GM12878 (cell line): Measurements from ENCODE around the gene C11orf91. TPM values are rescaled to one million over a fixed set of nuclear protein-coding genes. Genes with fewer than 3 reads are reported as not detected.

Experiments used
- ATAC-seq: fragments of 200-7000 bp; cut with Tn5 transposase; 3 replicates; pipeline ENCODE4 v1.9.1; 2020; ENCODE audit warnings: mild to moderate bottlenecking, moderate library complexity
- BruUV-seq: library from RNA; stranded (reverse); fragments of 400-500 nt; replicated peaks from 2 replicates; lab custom pipeline; 2021; lab: Mats Ljungman, UMichigan
- CTCF ChIA-PET: fragments of 300-600 bp; sonication (Branson Sonifier 250); formaldehyde crosslinking; extraction: SDS; loops from one replicate; lab custom pipeline; 2021; ENCODE audit warnings: inconsistent platforms; lab: Yijun Ruan, JAX
- POLR2A ChIA-PET: fragments of 350-600 bp; formaldehyde crosslinking; extraction: SDS; loops from one replicate; lab custom pipeline; 2021; ENCODE audit warnings: inconsistent platforms; lab: Charles Lee
- RAD21 ChIA-PET: fragments of 300-600 bp; sonication (Branson Sonifier 250); formaldehyde crosslinking; loops from one replicate; lab custom pipeline; 2023; ENCODE audit warnings: antibody characterized with exemption; ENCODE audit not compliant: unreplicated experiment; lab: Charles Lee
- SMC1A ChIA-PET: fragments of 300-600 bp; sonication (Branson Sonifier 250); formaldehyde crosslinking; loops from one replicate; lab custom pipeline; 2023; ENCODE audit not compliant: unreplicated experiment, uncharacterized antibody; lab: Charles Lee
- DNase-seq: peaks from one replicate; pipeline ENCODE4 v3.0.0-alpha.2; 2011; ENCODE audit warnings: low read depth, low spot score
- FAIRE-seq: peaks from 3 replicates; lab custom pipeline; 2011; peaks lifted over from hg19 to GRCh38; lab: Jason Lieb, UNC
- H2AFZ ChIP-seq: 2 replicates; pipeline ENCODE4 v1.6.0; 2011; ENCODE audit warnings: low read depth, low read length, control low read depth; ENCODE audit not compliant: control insufficient read depth
- H3K27ac ChIP-seq: 2 replicates; pipeline ENCODE4 v1.5.1; 2011; ENCODE audit warnings: control low read depth; ENCODE audit not compliant: control insufficient read depth, insufficient read depth
- H3K27me3 ChIP-seq, 2 experiments: replicated peaks in 1 of 2; 2 replicates each; pipeline versions ENCODE4 v1.6.0 to v1.6.1; 2011; ENCODE audit warnings: low read length in 1 of 2; ENCODE audit not compliant: control insufficient read depth in 2 of 2, insufficient read depth in 2 of 2
- H3K36me3 ChIP-seq, 2 experiments: 2 replicates each; pipeline ENCODE4 v1.5.1; 2011; ENCODE audit warnings: low read length in 1 of 2; ENCODE audit not compliant: control insufficient read depth in 2 of 2, insufficient read depth in 2 of 2
- H3K4me1 ChIP-seq: 2 replicates; pipeline ENCODE4 v1.6.1; 2011; ENCODE audit warnings: mild to moderate bottlenecking, low read length, moderate library complexity, mixed read lengths; ENCODE audit not compliant: control insufficient read depth, insufficient read depth
- H3K4me2 ChIP-seq: 2 replicates; pipeline ENCODE4 v1.6.0; 2011; ENCODE audit warnings: control low read depth; ENCODE audit not compliant: control insufficient read depth, insufficient read depth
- H3K4me3 ChIP-seq: fragments of 200-600 bp; sonication (generic); 2 replicates; pipeline ENCODE4 v1.5.1; 2016
- H3K79me2 ChIP-seq: 2 replicates; pipeline ENCODE4 v1.6.0; 2011; ENCODE audit warnings: low read length; ENCODE audit not compliant: control insufficient read depth, insufficient read depth
- H3K9ac ChIP-seq: 2 replicates; pipeline ENCODE4 v1.8.0; 2011; ENCODE audit warnings: low read length, control low read depth, mixed read lengths; ENCODE audit not compliant: control insufficient read depth, insufficient read depth
- H3K9me3 ChIP-seq: replicated peaks from 3 replicates; pipeline ENCODE4 v1.5.1; 2011; ENCODE audit warnings: mild to moderate bottlenecking, low read length; ENCODE audit not compliant: control insufficient read depth, insufficient read depth
- H4K20me1 ChIP-seq: 2 replicates; pipeline ENCODE4 v1.6.0; 2011; ENCODE audit not compliant: control insufficient read depth, insufficient read depth
- CHD4 ChIP-seq: fragments of 200-600 bp; sonication (generic); IDR thresholded peaks from 2 replicates; pipeline ENCODE4 v1.6.1; 2016; ENCODE audit warnings: mild to moderate bottlenecking
- KLF5 ChIP-seq: fragments of 450-650 bp; IDR thresholded peaks from 2 replicates; pipeline ENCODE4 v1.6.1; 2014; ENCODE audit warnings: mild to moderate bottlenecking; ENCODE audit not compliant: partially characterized antibody
- POU2F2 ChIP-seq: IDR thresholded peaks from 3 replicates; pipeline ENCODE4 v1.6.1; 2011; ENCODE audit warnings: low read depth, mild to moderate bottlenecking, low read length, borderline replicate concordance
- SIN3A ChIP-seq: IDR thresholded peaks from 2 replicates; pipeline ENCODE4 v1.6.1; 2012; ENCODE audit warnings: low read depth, low read length, improper control_type of control experiment
- WGBS: methylation state at CpG from one replicate; pipeline ENCODE4 v1.1.6; 2016; ENCODE audit warnings: low lambda C conversion rate; ENCODE audit not compliant: insufficient replicate concordance, insufficient coverage; ENCODE audit errors: missing lambda C conversion rate; 5-methylcytosine and 5-hydroxymethylcytosine counted together
- in situ Hi-C: fragments of 300-500 bp; cut with MboI; formaldehyde crosslinking; loops from 9 replicates; pipeline ENCODE4 v1.14.3; 2018; ENCODE audit warnings: mixed read lengths
- intact Hi-C: fragments of 100-400 bp; cut with micrococcal nuclease; formaldehyde crosslinking; loops from one replicate; pipeline ENCODE4 v1.14.2; 2022; ENCODE audit not compliant: unreplicated experiment
- polyA plus RNA-seq, 11 experiments: library from polyadenylated mRNA; depleted of rRNA in 4 of 11; unstranded in 6 of 11; stranded (reverse) in 5 of 11; fragments of >200 nt; fragmentation: Nextera tagmentation in 4 of 11; fragmentation: Illumina TruSeq in 1 of 11; extraction: Ambion mirVana in 4 of 11; extraction: Trizol in 1 of 11; gene quantifications; 1 replicate in 1 of 11; 2 replicates in 10 of 11; pipeline versions ENCODE4 v1.2.1 to v1.2.3, GENCODE V29; 2011 to 2016; ENCODE audit warnings: inconsistent platforms in 2 of 11, missing spikeins in 2 of 11, low read depth in 1 of 11
- total RNA-seq, 4 experiments: library from RNA; depleted of rRNA in 3 of 4; stranded (reverse); fragments of >200 nt in 3 of 4; fragmentation: Illumina TruSeq in 1 of 4; extraction: Trizol in 1 of 4; gene quantifications; 2 replicates each; pipeline versions ENCODE4 v1.2.1 to v1.2.3, GENCODE V29; 2013 to 2021
- TF ChIP-seq, protein P1 (sequence below): IDR thresholded peaks from 2 replicates; pipeline ENCODE4 v1.6.1; 2012; ENCODE audit warnings: mild to moderate bottlenecking, low read depth, low read length
- TF ChIP-seq, protein P2 (sequence below): IDR thresholded peaks from 2 replicates; pipeline ENCODE4 v1.6.1; 2012; ENCODE audit warnings: low read depth, low read length, improper control_type of control experiment
- TF ChIP-seq, protein P3 (sequence below): fragments of 450-650 bp; IDR thresholded peaks from 2 replicates; pipeline ENCODE4 v1.6.1; 2018; ENCODE audit warnings: borderline replicate concordance, mild to moderate bottlenecking; ENCODE audit not compliant: partially characterized antibody
- TF ChIP-seq, protein P4 (sequence below): fragments of 450-650 bp; IDR thresholded peaks from 2 replicates; pipeline ENCODE4 v1.6.1; 2017; ENCODE audit warnings: mild to moderate bottlenecking, low read depth, inconsistent platforms; ENCODE audit not compliant: poor library complexity, severe bottlenecking

The C11orf91 gene
- total and polyA plus RNA-seq, 10 of the 15 experiments (the other 5 are each of a cell fraction or from before 2014, with no cell fraction given), result not detected

DNA sequence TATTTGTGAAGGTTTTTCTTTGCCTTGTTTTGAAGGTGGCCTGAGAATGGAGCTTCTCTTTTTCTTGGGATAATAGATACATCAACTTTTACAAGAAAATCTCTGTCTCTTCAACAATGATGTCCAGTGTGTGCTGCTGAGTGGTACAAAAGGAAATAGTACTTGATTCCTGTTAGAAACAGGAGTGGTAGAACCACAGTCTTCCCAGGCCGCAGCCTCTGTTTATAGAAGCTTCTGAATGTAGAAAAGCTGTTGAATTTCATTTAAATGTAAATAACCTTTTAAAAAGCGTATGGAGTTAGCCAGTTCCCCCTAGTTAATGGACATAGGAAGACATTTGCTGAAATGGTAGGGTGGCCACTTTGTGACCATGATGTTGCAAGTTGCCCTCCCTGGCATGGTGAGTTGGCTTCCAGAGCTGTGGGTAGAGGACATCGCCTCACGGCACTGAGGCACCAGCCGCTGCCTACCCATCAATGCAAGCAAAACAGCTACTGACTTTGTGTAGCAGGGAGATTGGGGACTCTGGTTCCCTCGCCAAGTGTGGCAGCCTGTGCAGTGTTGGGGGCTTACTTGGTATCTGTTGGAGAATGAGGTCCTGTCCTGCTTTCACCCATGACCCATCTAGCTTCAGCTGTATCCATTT lies 31.6 kb downstream of the C11orf91 start:
- intact Hi-C loops, result no loop called here
- H4K20me1 ChIP-seq, result no peaks in the 10 kb centered on the region
- H2AFZ ChIP-seq, result no peak overlapping the region
- no peak overlapping the region for H3K9ac ChIP-seq
- ChIA-PET CTCF (no interaction called here), SMC1A (interaction anchor here (1.3 kb wide), 1 partner anchor 17 kb away, joined by 3 read pairs; no protein-coding TSS in a partner anchor), RAD21 (no interaction called here), POLR2A (no interaction called here)
- no peaks in the 10 kb centered on the region for H3K9me3 ChIP-seq
- in situ Hi-C loops, result no loop called here
- BruUV-seq, result no TSS peak
- peaks cover 4% of the 10 kb centered on the region for H3K4me1 ChIP-seq
- no peak overlapping the region for H3K4me2 ChIP-seq
- no peak overlapping the region for H3K27ac ChIP-seq
- no peaks in the 10 kb centered on the region for H3K79me2 ChIP-seq
- 97% methylated on average over 6 of the region's 6 CpGs for WGBS
- DNase-seq, result no peak
- no peak for ATAC-seq
- H3K27me3 ChIP-seq, result no peaks in the 10 kb centered on the region
- no peak overlapping the region for H3K4me3 ChIP-seq
- FAIRE-seq, result no peak
- H3K36me3 ChIP-seq, result no peaks in the 10 kb centered on the region
- TF ChIP-seq, protein P1, sequence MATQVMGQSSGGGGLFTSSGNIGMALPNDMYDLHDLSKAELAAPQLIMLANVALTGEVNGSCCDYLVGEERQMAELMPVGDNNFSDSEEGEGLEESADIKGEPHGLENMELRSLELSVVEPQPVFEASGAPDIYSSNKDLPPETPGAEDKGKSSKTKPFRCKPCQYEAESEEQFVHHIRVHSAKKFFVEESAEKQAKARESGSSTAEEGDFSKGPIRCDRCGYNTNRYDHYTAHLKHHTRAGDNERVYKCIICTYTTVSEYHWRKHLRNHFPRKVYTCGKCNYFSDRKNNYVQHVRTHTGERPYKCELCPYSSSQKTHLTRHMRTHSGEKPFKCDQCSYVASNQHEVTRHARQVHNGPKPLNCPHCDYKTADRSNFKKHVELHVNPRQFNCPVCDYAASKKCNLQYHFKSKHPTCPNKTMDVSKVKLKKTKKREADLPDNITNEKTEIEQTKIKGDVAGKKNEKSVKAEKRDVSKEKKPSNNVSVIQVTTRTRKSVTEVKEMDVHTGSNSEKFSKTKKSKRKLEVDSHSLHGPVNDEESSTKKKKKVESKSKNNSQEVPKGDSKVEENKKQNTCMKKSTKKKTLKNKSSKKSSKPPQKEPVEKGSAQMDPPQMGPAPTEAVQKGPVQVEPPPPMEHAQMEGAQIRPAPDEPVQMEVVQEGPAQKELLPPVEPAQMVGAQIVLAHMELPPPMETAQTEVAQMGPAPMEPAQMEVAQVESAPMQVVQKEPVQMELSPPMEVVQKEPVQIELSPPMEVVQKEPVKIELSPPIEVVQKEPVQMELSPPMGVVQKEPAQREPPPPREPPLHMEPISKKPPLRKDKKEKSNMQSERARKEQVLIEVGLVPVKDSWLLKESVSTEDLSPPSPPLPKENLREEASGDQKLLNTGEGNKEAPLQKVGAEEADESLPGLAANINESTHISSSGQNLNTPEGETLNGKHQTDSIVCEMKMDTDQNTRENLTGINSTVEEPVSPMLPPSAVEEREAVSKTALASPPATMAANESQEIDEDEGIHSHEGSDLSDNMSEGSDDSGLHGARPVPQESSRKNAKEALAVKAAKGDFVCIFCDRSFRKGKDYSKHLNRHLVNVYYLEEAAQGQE, result no peak
- TF ChIP-seq CHD4 (no peak), KLF5 (no peak), SIN3A (no peak), POU2F2 (no peak)
- TF ChIP-seq, protein P2, sequence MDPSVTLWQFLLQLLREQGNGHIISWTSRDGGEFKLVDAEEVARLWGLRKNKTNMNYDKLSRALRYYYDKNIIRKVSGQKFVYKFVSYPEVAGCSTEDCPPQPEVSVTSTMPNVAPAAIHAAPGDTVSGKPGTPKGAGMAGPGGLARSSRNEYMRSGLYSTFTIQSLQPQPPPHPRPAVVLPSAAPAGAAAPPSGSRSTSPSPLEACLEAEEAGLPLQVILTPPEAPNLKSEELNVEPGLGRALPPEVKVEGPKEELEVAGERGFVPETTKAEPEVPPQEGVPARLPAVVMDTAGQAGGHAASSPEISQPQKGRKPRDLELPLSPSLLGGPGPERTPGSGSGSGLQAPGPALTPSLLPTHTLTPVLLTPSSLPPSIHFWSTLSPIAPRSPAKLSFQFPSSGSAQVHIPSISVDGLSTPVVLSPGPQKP, result no peak
- TF ChIP-seq, protein P3, sequence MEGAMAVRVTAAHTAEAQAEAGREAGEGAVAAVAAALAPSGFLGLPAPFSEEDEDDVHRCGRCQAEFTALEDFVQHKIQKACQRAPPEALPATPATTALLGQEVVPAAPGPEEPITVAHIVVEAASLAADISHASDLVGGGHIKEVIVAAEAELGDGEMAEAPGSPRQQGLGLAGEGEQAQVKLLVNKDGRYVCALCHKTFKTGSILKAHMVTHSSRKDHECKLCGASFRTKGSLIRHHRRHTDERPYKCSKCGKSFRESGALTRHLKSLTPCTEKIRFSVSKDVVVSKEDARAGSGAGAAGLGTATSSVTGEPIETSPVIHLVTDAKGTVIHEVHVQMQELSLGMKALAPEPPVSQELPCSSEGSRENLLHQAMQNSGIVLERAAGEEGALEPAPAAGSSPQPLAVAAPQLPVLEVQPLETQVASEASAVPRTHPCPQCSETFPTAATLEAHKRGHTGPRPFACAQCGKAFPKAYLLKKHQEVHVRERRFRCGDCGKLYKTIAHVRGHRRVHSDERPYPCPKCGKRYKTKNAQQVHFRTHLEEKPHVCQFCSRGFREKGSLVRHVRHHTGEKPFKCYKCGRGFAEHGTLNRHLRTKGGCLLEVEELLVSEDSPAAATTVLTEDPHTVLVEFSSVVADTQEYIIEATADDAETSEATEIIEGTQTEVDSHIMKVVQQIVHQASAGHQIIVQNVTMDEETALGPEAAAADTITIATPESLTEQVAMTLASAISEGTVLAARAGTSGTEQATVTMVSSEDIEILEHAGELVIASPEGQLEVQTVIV, result no peak
- TF ChIP-seq, protein P4, sequence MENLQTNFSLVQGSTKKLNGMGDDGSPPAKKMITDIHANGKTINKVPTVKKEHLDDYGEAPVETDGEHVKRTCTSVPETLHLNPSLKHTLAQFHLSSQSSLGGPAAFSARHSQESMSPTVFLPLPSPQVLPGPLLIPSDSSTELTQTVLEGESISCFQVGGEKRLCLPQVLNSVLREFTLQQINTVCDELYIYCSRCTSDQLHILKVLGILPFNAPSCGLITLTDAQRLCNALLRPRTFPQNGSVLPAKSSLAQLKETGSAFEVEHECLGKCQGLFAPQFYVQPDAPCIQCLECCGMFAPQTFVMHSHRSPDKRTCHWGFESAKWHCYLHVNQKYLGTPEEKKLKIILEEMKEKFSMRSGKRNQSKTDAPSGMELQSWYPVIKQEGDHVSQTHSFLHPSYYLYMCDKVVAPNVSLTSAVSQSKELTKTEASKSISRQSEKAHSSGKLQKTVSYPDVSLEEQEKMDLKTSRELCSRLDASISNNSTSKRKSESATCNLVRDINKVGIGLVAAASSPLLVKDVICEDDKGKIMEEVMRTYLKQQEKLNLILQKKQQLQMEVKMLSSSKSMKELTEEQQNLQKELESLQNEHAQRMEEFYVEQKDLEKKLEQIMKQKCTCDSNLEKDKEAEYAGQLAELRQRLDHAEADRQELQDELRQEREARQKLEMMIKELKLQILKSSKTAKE, result no peak
